Measurements from ENCODE around the gene GADD45GIP1. TPM values are rescaled to one million over a fixed set of nuclear protein-coding genes. Genes with fewer than 3 reads are reported as not detected.
A peak's percentile ranks its signal among the peaks of the same experiment; 100 is the strongest.

The GADD45GIP1 gene
- total RNA-seq, 5 donors from 2014 or later (not counting 1 experiment from before 2014, with no cell fraction given) = 6.2 to 22.6 (median 20.1) TPM

GRCh38 chr19:12946731-12947496, 10.1 kb downstream of the GADD45GIP1 start:
- peaks cover 40% of the 10 kb centered on the region for H3K36me3 Mint-ChIP-seq
- no peak for ATAC-seq (replicated peaks in 1 of 4)
- Histone ChIP-seq H3K4me1 (ENCODE audit: control insufficient read depth in 1 of 2, extremely low read depth in 1 of 2, insufficient read depth in 2 of 2, low read length in 2 of 2) (peaks cover 5 to 50% of the 10 kb centered on the region in 2 experiments), H3K27me3 (replicated peaks in 1 of 2; ENCODE audit: control insufficient read depth in 2 of 2, extremely low read depth in 1 of 2, insufficient read depth in 2 of 2, low read length in 1 of 2) (no peaks in the 10 kb centered on the region), H3K4me3 (ENCODE audit: control insufficient read depth in 1 of 2, extremely low read depth in 1 of 2, low read length in 1 of 2) (peak overlapping the region; percentile 60 to 75), H3K36me3 (ENCODE audit: control insufficient read depth in 2 of 2, extremely low read depth in 1 of 2, insufficient read depth in 1 of 2, low read length in 1 of 2) (peaks cover 11 to 63% of the 10 kb centered on the region in 2 donors), H3K27ac (ENCODE audit: low read length) (peak overlapping the region; percentile 89), H3K9me3 (no peaks in the 10 kb centered on the region)
- peaks cover 37 to 44% (median 42%) of the 10 kb centered on the region in 3 donors for H3K4me1 Mint-ChIP-seq
- CTCF ChIA-PET = interaction anchor here in 1 of 2 donors (1.4 kb wide), 1 partner anchor 18 kb away, joined by 4 read pairs; no protein-coding TSS in a partner anchor
- H3K4me3 Mint-ChIP-seq = peak overlapping the region; percentile 86 to 93 (median 86)
- WGBS (ENCODE audit: insufficient coverage) = no CpG with 5 or more reads among the region's 14 CpGs
- no peak for DNase-seq
- no peaks in the 10 kb centered on the region for H3K27me3 Mint-ChIP-seq
- peak overlapping the region; percentile 85 to 91 for H3K27ac Mint-ChIP-seq
- POLR2A ChIA-PET = interaction anchor here in 1 of 2 donors (0.6 kb wide), 1 partner anchor 17 kb away, joined by 11 read pairs; no protein-coding TSS in a partner anchor
- no peaks in the 10 kb centered on the region for H3K9me3 Mint-ChIP-seq

GRCh38 chr19:12946092-12946721, 10.8 kb downstream of the GADD45GIP1 start:
- peaks cover 14 to 66% of the 10 kb centered on the region in 2 donors for H3K36me3 ChIP-seq (ENCODE audit: control insufficient read depth in 2 of 2, extremely low read depth in 1 of 2, insufficient read depth in 1 of 2, low read length in 1 of 2)
- peaks cover 37 to 47% (median 46%) of the 10 kb centered on the region in 3 donors for H3K4me1 Mint-ChIP-seq

GRCh38 chr19:12945479-12946091, 11.4 kb downstream of the GADD45GIP1 start, which contains the start of gene RAD23A:
TSS of gene RAD23A (plus strand) at chr19:12945862. CDS start at chr19:12945949, 87 bp downstream.
- peak; percentile 80 to 86 (median 84) for ATAC-seq (replicated peaks in 1 of 4)
- peak within 1 kb of the TSS; percentile 91 to 92 for H3K27ac Mint-ChIP-seq
- no peaks in the 10 kb centered on the region for H3K9me3 Mint-ChIP-seq
- WGBS (ENCODE audit: insufficient coverage) = under 1% methylated on average over 60 of the region's 62 CpGs
- H3K36me3 Mint-ChIP-seq = peaks cover 39% of the 10 kb centered on the region
- peaks cover 42 to 54% (median 52%) of the 10 kb centered on the region in 3 donors for H3K4me1 Mint-ChIP-seq
- H3K9me3 ChIP-seq = no peaks in the 10 kb centered on the region
- H3K27ac ChIP-seq (ENCODE audit: low read length) = peak within 1 kb of the TSS; percentile 89
- peaks cover 14 to 72% of the 10 kb centered on the region in 2 donors for H3K36me3 ChIP-seq (ENCODE audit: control insufficient read depth in 2 of 2, extremely low read depth in 1 of 2, insufficient read depth in 1 of 2, low read length in 1 of 2)
- H3K27me3 Mint-ChIP-seq = no peaks in the 10 kb centered on the region
- H3K4me3 Mint-ChIP-seq = peak within 1 kb of the TSS; percentile 86 to 93 (median 88)
- peak; percentile 95 to 100 (median 97) for DNase-seq
- ChIA-PET POLR2A (interaction anchor here in 1 of 2 donors (0.5 kb wide), 1 partner anchor 22 kb away, joined by 3 read pairs; no protein-coding TSS in a partner anchor), CTCF (no interaction called here)
- H3K4me3 ChIP-seq (ENCODE audit: control insufficient read depth in 1 of 2, extremely low read depth in 1 of 2, low read length in 1 of 2) = peak within 1 kb of the TSS; percentile 60 to 75
- H3K27me3 ChIP-seq (replicated peaks in 1 of 2; ENCODE audit: control insufficient read depth in 2 of 2, extremely low read depth in 1 of 2, insufficient read depth in 2 of 2, low read length in 1 of 2) = no peaks in the 10 kb centered on the region
- H3K4me1 ChIP-seq (ENCODE audit: control insufficient read depth in 1 of 2, extremely low read depth in 1 of 2, insufficient read depth in 2 of 2, low read length in 2 of 2) = peaks cover 5 to 61% of the 10 kb centered on the region in 2 experiments

More at GRCh38 chr19:12946092-12946721, 10.8 kb downstream of the GADD45GIP1 start:
- H3K27ac Mint-ChIP-seq = peak overlapping the region; percentile 85 to 91
- peaks cover 37% of the 10 kb centered on the region for H3K36me3 Mint-ChIP-seq
- no peaks in the 10 kb centered on the region for H3K9me3 ChIP-seq
- ChIA-PET CTCF (no interaction called here), POLR2A (interaction anchor here in 1 of 2 donors (0.5 to 0.6 kb wide), 2 partner anchors 18 to 21 kb away, joined by 3 to 11 read pairs; no protein-coding TSS in a partner anchor)
- ATAC-seq (replicated peaks in 1 of 4) (peak; percentile 34 to 68 (median 62)), DNase-seq (peak in 17 of 35 experiments; percentile 9 to 57 (median 29))
- H3K27ac ChIP-seq (ENCODE audit: low read length) = peak overlapping the region; percentile 89
- 0% methylated on average over 35 of the region's 40 CpGs for WGBS (ENCODE audit: insufficient coverage)
- H3K4me3 ChIP-seq (ENCODE audit: control insufficient read depth in 1 of 2, extremely low read depth in 1 of 2, low read length in 1 of 2) = peak overlapping the region; percentile 60 to 75
- peaks cover 5 to 56% of the 10 kb centered on the region in 2 experiments for H3K4me1 ChIP-seq (ENCODE audit: control insufficient read depth in 1 of 2, extremely low read depth in 1 of 2, insufficient read depth in 2 of 2, low read length in 2 of 2)
- no peaks in the 10 kb centered on the region for H3K27me3 ChIP-seq (replicated peaks in 1 of 2; ENCODE audit: control insufficient read depth in 2 of 2, extremely low read depth in 1 of 2, insufficient read depth in 2 of 2, low read length in 1 of 2)
- H3K27me3 Mint-ChIP-seq = no peaks in the 10 kb centered on the region
- no peaks in the 10 kb centered on the region for H3K9me3 Mint-ChIP-seq
- H3K4me3 Mint-ChIP-seq = peak overlapping the region; percentile 86 to 93 (median 86)

- H3K4me3 ChIP-seq (ENCODE audit: control insufficient read depth in 1 of 2, extremely low read depth in 1 of 2, low read length in 1 of 2) = no peak overlapping the region
- ChIA-PET CTCF (interaction anchor here in 1 of 2 donors (0.7 kb wide), 1 partner anchor 25 kb away, joined by 4 read pairs; the partner anchor contains the start of gene SYCE2), POLR2A (no interaction called here)
- no peaks in the 10 kb centered on the region for H3K9me3 ChIP-seq
- H3K36me3 ChIP-seq (ENCODE audit: control insufficient read depth in 2 of 2, extremely low read depth in 1 of 2, insufficient read depth in 1 of 2, low read length in 1 of 2) = peaks cover 17 to 75% of the 10 kb centered on the region in 2 donors
- H3K27me3 Mint-ChIP-seq = no peaks in the 10 kb centered on the region
- peaks cover 43% of the 10 kb centered on the region for H3K36me3 Mint-ChIP-seq
- whole genome bisulfite sequencing (ENCODE audit: insufficient coverage) = no CpG with 5 or more reads among the region's 2 CpGs
- peak overlapping the region in 1 of 2 donors; percentile 90 for H3K27ac Mint-ChIP-seq
- H3K27ac ChIP-seq (ENCODE audit: low read length) = peak overlapping the region; percentile 89
- DNase-seq = no peak
- peaks cover 15 to 75% of the 10 kb centered on the region in 2 experiments for H3K4me1 ChIP-seq (ENCODE audit: control insufficient read depth in 1 of 2, extremely low read depth in 1 of 2, insufficient read depth in 2 of 2, low read length in 2 of 2)
- H3K9me3 Mint-ChIP-seq = no peaks in the 10 kb centered on the region
- ATAC-seq (replicated peaks in 1 of 4) = no peak
- H3K4me3 Mint-ChIP-seq = peak overlapping the region in 1 of 3 donors; percentile 93
- peaks cover 56 to 66% (median 64%) of the 10 kb centered on the region in 3 donors for H3K4me1 Mint-ChIP-seq
- H3K27me3 ChIP-seq (replicated peaks in 1 of 2; ENCODE audit: control insufficient read depth in 2 of 2, extremely low read depth in 1 of 2, insufficient read depth in 2 of 2, low read length in 1 of 2) = no peaks in the 10 kb centered on the region
Measured at GRCh38 chr19:12944104-12944674, 12.8 kb downstream of the GADD45GIP1 start.

GRCh38 chr19:12943437-12944044, 13.5 kb downstream of the GADD45GIP1 start:
- POLR2A ChIA-PET = no interaction called here
- no peak for ATAC-seq (replicated peaks in 1 of 4)
- no peak for DNase-seq
- H3K36me3 Mint-ChIP-seq = peaks cover 46% of the 10 kb centered on the region
- CTCF ChIA-PET = interaction anchor here (0.6 to 0.7 kb wide), 3 partner anchors 18 to 262 kb away, joined by 4 to 9 read pairs (median 6); partner anchors contain the start of gene SYCE2 (in 1 of the 2)
- WGBS (ENCODE audit: insufficient coverage) = 83% methylated on average over 11 of the region's 18 CpGs
- Histone ChIP-seq H3K9me3 (no peaks in the 10 kb centered on the region), H3K27me3 (replicated peaks in 1 of 2; ENCODE audit: control insufficient read depth in 2 of 2, extremely low read depth in 1 of 2, insufficient read depth in 2 of 2, low read length in 1 of 2) (no peaks in the 10 kb centered on the region), H3K4me1 (ENCODE audit: control insufficient read depth in 1 of 2, extremely low read depth in 1 of 2, insufficient read depth in 2 of 2, low read length in 2 of 2) (peaks cover 15 to 78% of the 10 kb centered on the region in 2 experiments), H3K27ac (ENCODE audit: low read length) (no peak overlapping the region), H3K36me3 (ENCODE audit: control insufficient read depth in 2 of 2, extremely low read depth in 1 of 2, insufficient read depth in 1 of 2, low read length in 1 of 2) (peaks cover 11 to 69% of the 10 kb centered on the region in 2 donors), H3K4me3 (ENCODE audit: control insufficient read depth in 1 of 2, extremely low read depth in 1 of 2, low read length in 1 of 2) (no peak overlapping the region)
- no peaks in the 10 kb centered on the region for H3K27me3 Mint-ChIP-seq
- H3K9me3 Mint-ChIP-seq = no peaks in the 10 kb centered on the region
- peak overlapping the region; percentile 61 to 76 for H3K27ac Mint-ChIP-seq
- peaks cover 62 to 70% (median 68%) of the 10 kb centered on the region in 3 donors for H3K4me1 Mint-ChIP-seq
- peak overlapping the region in 2 of 3 donors; percentile 29 to 32 for H3K4me3 Mint-ChIP-seq

Measured in T-cell (primary cell).